ENCODE data around the gene CEP162.
"Not testable (repeated sequence)": the region's sequence is repeated elsewhere in the genome, so short reads cannot be mapped to it uniquely, and the experiment has no call there.

CEP162 gene

DNA sequence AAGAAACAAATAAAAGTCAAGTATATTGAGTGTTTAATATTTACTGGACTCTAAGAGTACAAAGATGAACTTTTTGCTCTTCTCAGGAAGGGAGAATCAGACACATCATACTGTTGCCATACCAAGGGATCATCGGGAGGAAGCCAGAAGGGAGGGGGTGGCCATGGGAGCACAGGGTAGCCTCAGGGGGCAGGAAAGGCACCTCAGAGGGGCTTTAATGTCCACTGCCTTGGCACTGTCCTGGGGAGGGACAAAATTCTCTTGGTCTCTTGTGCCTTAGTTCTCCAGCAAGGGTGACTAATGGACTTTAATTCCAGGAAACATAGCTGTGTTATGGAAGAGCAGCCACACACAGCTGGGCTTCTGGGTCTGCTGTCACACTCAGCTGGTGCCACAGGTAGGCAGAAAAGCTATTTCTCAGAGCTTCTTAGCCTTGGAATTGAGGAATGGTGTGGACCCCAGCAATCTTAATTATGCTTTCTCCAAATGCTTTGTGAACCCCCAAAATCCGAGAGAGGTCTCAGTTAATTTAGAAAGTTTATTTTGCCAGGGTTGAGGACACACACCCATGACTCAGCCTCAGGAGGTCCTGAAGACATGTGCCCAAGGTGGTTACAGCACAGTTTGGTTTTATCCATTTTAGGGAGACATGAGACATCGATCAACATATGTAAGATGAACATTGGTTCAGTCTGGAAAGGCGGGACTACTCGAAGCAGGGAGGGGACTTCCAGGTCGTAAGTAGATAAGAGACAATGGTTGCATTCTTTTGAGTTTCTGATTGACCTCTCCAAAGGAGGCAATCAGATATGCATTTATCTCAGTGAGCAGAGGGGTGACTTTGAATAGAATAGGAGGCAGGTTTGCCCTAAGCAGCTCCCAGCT is 140.7 kb downstream of the CEP162 start:
- no peak for DNase-seq

DNA sequence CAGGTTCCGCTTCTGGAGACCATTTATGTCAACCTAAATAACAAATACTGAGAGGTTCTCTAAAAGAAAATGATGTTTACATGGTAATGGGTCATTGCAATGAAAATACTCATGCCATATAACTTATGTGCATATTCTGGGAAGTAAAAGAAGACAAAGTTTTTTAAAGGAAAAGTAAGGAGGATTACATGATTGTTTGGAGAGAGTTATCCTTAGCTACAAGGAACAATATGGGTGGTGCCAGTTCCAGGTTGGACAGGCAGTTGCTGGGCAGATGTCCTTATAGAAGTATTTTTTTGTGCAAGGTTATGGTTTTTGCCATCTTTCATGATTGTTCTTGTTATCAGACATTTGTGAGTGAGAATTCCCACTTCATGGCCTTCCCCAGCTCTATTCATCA is 141.4 kb downstream of the CEP162 start:
- no peak for DNase-seq

DNA sequence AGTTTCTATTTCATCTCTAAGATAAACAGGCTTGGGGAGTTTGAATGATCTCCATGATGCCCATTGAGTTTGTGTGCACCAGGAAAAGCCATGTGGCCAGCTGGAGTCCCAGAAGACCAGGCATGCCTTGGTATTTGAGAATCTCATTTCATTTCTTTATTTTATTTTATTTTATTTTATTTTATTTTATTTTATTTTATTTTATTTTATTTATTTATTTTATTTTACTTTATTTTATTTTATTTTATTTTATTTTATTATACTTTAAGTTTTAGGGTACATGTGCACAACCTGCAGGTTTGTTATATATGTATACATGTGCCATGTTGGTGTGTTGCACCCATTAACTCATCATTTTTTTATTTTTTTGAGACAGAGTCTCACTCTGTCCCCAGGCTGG is 142.7 kb downstream of the CEP162 start:
- DNase-seq: not testable (repeated sequence)

DNA sequence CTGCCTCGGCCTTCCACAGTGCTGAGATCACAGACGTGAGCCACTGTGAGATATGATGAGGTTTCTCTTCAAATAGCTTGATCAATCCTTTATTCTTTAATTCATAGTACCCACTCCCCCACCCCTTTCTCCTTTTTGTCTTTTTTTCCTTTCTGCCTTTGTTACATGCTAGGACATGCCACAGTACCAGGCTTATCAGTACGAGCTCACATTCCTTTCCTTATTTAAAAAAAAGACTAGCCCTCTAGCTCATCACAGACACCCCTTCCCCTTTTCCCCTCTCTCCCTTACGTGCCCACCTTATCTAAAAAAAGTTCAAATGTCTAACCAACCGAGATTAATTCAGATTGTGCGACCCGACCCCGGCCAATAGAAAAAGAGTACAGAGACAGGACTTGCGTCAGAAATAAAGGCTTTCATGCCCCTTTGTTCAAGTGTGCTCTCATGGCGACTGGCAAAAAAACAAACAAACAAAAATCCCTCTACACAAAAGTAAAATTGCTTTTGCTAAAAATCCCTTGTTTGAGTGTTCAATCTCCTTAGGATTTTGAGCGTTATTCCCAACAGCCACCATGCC is 144.7 kb downstream of the CEP162 start:
- no peak for DNase-seq

DNA sequence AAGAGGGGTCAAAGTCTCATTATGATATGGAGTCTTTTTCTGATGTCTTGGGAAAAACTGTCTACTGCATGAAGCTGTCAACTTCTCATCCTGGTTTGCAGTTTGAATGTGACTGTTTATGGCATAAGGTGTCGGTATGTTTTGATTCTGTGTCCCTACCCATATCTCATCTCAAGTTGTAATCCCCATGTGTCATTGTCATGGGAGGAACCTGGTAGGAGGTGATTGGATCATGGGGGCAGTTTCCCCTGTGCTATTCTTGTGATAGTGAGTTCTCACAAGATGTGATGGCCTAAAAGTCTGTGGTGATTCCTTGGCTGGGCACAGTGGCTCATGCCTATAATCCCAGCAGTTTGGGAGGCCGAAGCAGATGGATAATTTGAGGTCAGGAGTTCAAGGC is 146.2 kb downstream of the CEP162 start:
- no peak for DNase-seq

DNA sequence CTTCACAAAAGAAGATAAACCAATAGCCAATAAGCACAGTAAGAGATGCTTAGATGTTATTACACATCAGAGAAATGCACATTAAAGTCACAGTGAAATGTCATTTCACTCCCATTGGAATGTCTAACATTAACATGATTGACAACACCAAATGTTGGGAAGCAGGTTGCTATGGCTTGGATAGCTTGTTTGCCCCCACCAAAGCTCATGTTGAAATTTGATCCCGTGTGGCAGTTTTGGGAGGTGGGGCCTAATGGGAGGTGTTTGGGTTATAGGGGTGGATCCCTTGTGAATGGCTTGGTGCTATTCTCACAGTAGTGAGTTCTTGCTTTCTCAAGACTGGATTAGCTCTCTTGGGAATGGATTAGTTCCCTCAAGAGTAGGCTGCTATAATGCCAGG is 149.1 kb downstream of the CEP162 start:
- DNase-seq: peak; percentile 34

DNA sequence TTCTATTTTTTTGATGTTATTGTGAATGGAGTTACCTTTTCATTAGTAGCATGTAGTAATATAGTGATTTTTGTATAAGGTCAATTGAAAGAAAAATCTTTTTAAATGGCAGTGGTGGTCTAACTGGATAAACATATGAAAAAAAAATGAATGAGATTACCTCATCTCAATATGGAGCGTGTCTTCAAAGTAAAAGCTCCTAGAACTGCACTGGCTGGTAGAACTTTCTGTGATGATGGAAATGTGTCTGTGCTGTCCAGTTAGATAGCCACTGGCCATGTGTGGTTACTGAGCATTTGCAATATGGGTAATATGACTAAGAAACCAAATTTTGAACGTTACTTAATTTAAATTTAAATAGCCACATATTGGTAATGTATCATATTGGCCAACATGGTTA is 149.8 kb downstream of the CEP162 start:
- no peak for DNase-seq

DNA sequence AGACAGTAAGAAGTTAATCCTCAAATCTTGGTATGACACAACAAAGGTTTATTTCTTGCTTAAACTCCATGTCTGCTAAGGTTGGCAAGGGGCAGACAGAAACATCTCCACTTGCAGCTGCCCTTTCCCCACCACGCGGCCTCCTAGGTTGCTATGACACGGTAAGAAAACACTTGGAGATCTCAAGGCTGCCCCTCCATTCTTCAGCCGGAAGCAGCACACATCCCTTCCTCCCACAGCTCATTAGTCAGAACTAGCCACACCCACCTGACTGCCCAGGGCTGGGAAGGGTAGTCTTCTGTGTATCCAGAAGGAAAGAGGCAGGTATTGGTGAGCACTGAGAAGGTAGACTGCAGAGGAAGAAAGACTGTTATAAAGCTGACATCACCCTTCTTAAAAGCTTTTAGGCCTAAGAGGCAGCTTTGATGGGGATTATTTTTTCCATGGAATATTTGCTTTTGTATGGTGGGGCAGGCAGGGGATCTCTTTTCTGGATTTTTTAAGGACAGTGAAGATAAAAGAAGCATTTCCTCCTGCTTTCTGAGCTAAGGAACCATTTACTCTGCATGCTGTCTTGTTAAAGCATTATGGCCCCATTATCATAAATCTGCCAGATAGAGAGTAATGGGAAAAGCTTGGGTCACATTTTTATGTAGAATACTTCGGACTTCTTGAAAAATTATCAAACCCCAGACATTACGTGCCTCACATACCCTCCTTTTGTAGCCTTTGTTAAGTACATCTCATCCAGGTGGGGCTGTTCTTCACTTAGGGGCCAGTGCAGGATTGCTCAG is 152.3 kb downstream of the CEP162 start:
- DNase-seq: peak; percentile 94

Data from NCI-H69 (cell line).